ENCODE measurements around the gene COP1. TPM values are rescaled to one million over a fixed set of nuclear protein-coding genes. Genes with fewer than 3 reads are reported as not detected.

Gene COP1
- total and polyA plus RNA-seq, 2 of the 13 experiments (the other 11 are each of a cell fraction or from before 2014, with no cell fraction given), result 20.5 to 51.3 TPM

- ChIA-PET CTCF (ENCODE audit: low intra/inter-chr PET ratio, low total read pairs) (no interaction called here), POLR2A (no interaction called here)
- Histone ChIP-seq H3K27me3 (ENCODE audit: control insufficient read depth in 1 of 2, insufficient read depth in 2 of 2, low read length in 2 of 2) (no peaks in the 10 kb centered on the region), H2AFZ (ENCODE audit: low read length) (no peak overlapping the region), H3K79me2 (ENCODE audit: insufficient read depth, low read length) (no peaks in the 10 kb centered on the region), H3K36me3 (replicated peaks in 1 of 2; ENCODE audit: control insufficient read depth in 1 of 2, insufficient read depth in 2 of 2, low read length in 2 of 2) (peaks cover 1 to 26% of the 10 kb centered on the region in 2 experiments; a peak in 4 of 5 replicates), H3K4me3 (replicated peaks in 1 of 3; ENCODE audit: insufficient read depth in 1 of 3, low read depth in 2 of 3, low read length in 3 of 3) (no peak overlapping the region), H4K20me1 (ENCODE audit: insufficient read depth, low read length) (no peaks in the 10 kb centered on the region), H3K9me3 (ENCODE audit: low read length) (no peaks in the 10 kb centered on the region), H3K4me1 (ENCODE audit: insufficient read depth, low read length) (no peaks in the 10 kb centered on the region), H3K27ac (ENCODE audit: extremely low read length, insufficient read depth, low read length) (no peak overlapping the region), H3K4me2 (ENCODE audit: low read depth, low read length) (no peak overlapping the region), H3K9ac (ENCODE audit: insufficient read depth, low read depth, low read length) (no peak overlapping the region)
- ATAC-seq (no peak), DNase-seq (ENCODE audit: low spot score) (no peak), FAIRE-seq (no peak)
- WGBS (ENCODE audit: low lambda C conversion rate), result 96% methylated on average over 2 of the region's 2 CpGs
- in situ Hi-C loops (cut with HindIII; ENCODE audit: extremely low pct_ligation_motif_present, low pct_unique_long_range_greater_than_20kb), result no loop called here
- no TSS peak for BruUV-seq (replicated peaks)
- intact Hi-C loops (cut with micrococcal nuclease; ENCODE audit: unreplicated experiment), result no loop called here
- TF ChIP-seq ZNF7 (CRISPR knock-in tag; IDR thresholded peaks at IDR 0.05) (no peak), ZNF703 (CRISPR knock-in tag; IDR thresholded peaks at IDR 0.05; ENCODE audit: borderline replicate concordance) (no peak), ZKSCAN5 (CRISPR knock-in tag; IDR thresholded peaks at IDR 0.05) (no peak), ZC3H4 (CRISPR knock-in tag; IDR thresholded peaks at IDR 0.05; ENCODE audit: borderline replicate concordance) (no peak)
Measured at GRCh38 chr1:175944591-175944990, 262.5 kb downstream of the COP1 start.

GRCh38 chr1:175941164-175941563 lies 265.9 kb downstream of the COP1 start:
- no peak overlapping the region for H3K27ac ChIP-seq (ENCODE audit: extremely low read length, insufficient read depth, low read length)
- ChIA-PET CTCF (ENCODE audit: low intra/inter-chr PET ratio, low total read pairs) (no interaction called here), POLR2A (no interaction called here)
- no peaks in the 10 kb centered on the region for H3K4me1 ChIP-seq (ENCODE audit: insufficient read depth, low read length)
- BruUV-seq (replicated peaks), result no TSS peak
- 100% methylated on average over 2 of the region's 2 CpGs for whole genome bisulfite sequencing (ENCODE audit: low lambda C conversion rate)
- DNase-seq (ENCODE audit: low spot score), result no peak
- no peak overlapping the region for H3K4me2 ChIP-seq (ENCODE audit: low read depth, low read length)
- H3K9ac ChIP-seq (ENCODE audit: insufficient read depth, low read depth, low read length), result no peak overlapping the region
- intact Hi-C loops (cut with micrococcal nuclease; ENCODE audit: unreplicated experiment) (no loop called here), in situ Hi-C loops (cut with HindIII; ENCODE audit: extremely low pct_ligation_motif_present, low pct_unique_long_range_greater_than_20kb) (no loop called here)
- FAIRE-seq, result no peak
- H3K36me3 ChIP-seq (replicated peaks in 1 of 2; ENCODE audit: control insufficient read depth in 1 of 2, insufficient read depth in 2 of 2, low read length in 2 of 2), result peaks cover 1 to 15% of the 10 kb centered on the region in 2 experiments; a peak in 4 of 5 replicates
- no peak overlapping the region for H2AFZ ChIP-seq (ENCODE audit: low read length)
- no peaks in the 10 kb centered on the region for H3K79me2 ChIP-seq (ENCODE audit: insufficient read depth, low read length)
- no peaks in the 10 kb centered on the region for H3K27me3 ChIP-seq (ENCODE audit: control insufficient read depth in 1 of 2, insufficient read depth in 2 of 2, low read length in 2 of 2)
- ATAC-seq, result no peak
- no peaks in the 10 kb centered on the region for H3K9me3 ChIP-seq (ENCODE audit: low read length)
- no peaks in the 10 kb centered on the region for H4K20me1 ChIP-seq (ENCODE audit: insufficient read depth, low read length)
- H3K4me3 ChIP-seq (replicated peaks in 1 of 3; ENCODE audit: insufficient read depth in 1 of 3, low read depth in 2 of 3, low read length in 3 of 3), result no peak overlapping the region
- no peak for TF ChIP-seq ZNF350 (CRISPR knock-in tag; IDR thresholded peaks at IDR 0.05; ENCODE audit: borderline replicate concordance, low read depth)
- no peak for TF ChIP-seq ZNF317 (CRISPR knock-in tag; IDR thresholded peaks at IDR 0.05)
- no peak for TF ChIP-seq FOSL1 (CRISPR knock-in tag; IDR thresholded peaks at IDR 0.05; ENCODE audit: borderline replicate concordance)
- TF ChIP-seq ZSCAN29 (CRISPR knock-in tag; conservative IDR thresholded peaks at IDR 0.05), result no peak
- no peak for TF ChIP-seq ZNF660 (CRISPR knock-in tag; IDR thresholded peaks at IDR 0.05; ENCODE audit: borderline replicate concordance, low read depth)
- TF ChIP-seq ZNF598 (CRISPR knock-in tag; IDR thresholded peaks at IDR 0.05; ENCODE audit: borderline replicate concordance), result no peak
- no peak for TF ChIP-seq SNAPC2 (CRISPR knock-in tag; IDR thresholded peaks at IDR 0.05)
- no peak for TF ChIP-seq ZNF652 (CRISPR knock-in tag; IDR thresholded peaks at IDR 0.05; ENCODE audit: borderline replicate concordance, low read depth)
- no peak for TF ChIP-seq SAP130 (CRISPR knock-in tag; IDR thresholded peaks at IDR 0.05; ENCODE audit: low read depth)
- no peak for TF ChIP-seq ARNTL (CRISPR knock-in tag; IDR thresholded peaks at IDR 0.05)
- no peak for TF ChIP-seq FOXA1 (IDR thresholded peaks at IDR 0.05)
- TF ChIP-seq FOXA1 (CRISPR knock-in tag; IDR thresholded peaks at IDR 0.05), result no peak
- no peak for TF ChIP-seq ONECUT2 (CRISPR knock-in tag; IDR thresholded peaks at IDR 0.05)
- TF ChIP-seq CBFB (CRISPR knock-in tag; IDR thresholded peaks at IDR 0.05), result no peak
- TF ChIP-seq ZBTB7B (CRISPR knock-in tag; IDR thresholded peaks at IDR 0.05), result no peak
- TF ChIP-seq FUBP1 (CRISPR knock-in tag; IDR thresholded peaks at IDR 0.05; ENCODE audit: borderline replicate concordance), result no peak

Data from HepG2 (cell line).